Measurements from ENCODE around the gene PDZD2.
"Not testable (repeated sequence)": the region's sequence is repeated elsewhere in the genome, so short reads cannot be mapped to it uniquely, and the experiment has no call there.

PDZD2 gene

GRCh38 chr5:31691408-31691807 lies 52.5 kb downstream of the PDZD2 start:
- not testable (repeated sequence) for DNase-seq (ENCODE audit: low read depth, low spot score)

GRCh38 chr5:31692561-31693221 lies 53.8 kb downstream of the PDZD2 start:
- no peak for DNase-seq (ENCODE audit: low read depth, low spot score)

GRCh38 chr5:31698673-31699072 lies 59.7 kb downstream of the PDZD2 start:
- DNase-seq (ENCODE audit: low read depth, low spot score), result no peak

- no peak for DNase-seq (ENCODE audit: low read depth, low spot score)
These were observed 62.8 kb downstream of the PDZD2 start for GRCh38 chr5:31701642-31702299.

- no peak for DNase-seq (ENCODE audit: low read depth, low spot score)
These were observed 63.8 kb downstream of the PDZD2 start for GRCh38 chr5:31702712-31703111.

GRCh38 chr5:31703757-31704156 lies 64.8 kb downstream of the PDZD2 start:
- no peak for DNase-seq (ENCODE audit: low read depth, low spot score)

GRCh38 chr5:31706186-31706585 lies 67.3 kb downstream of the PDZD2 start:
- no peak for DNase-seq (ENCODE audit: low read depth, low spot score)

- DNase-seq (ENCODE audit: low read depth, low spot score), result no peak
These were observed 68.4 kb downstream of the PDZD2 start for GRCh38 chr5:31707329-31707728.

- DNase-seq (ENCODE audit: low read depth, low spot score), result no peak
These were observed 69.2 kb downstream of the PDZD2 start for GRCh38 chr5:31708089-31708488.

GRCh38 chr5:31711363-31711762 lies 72.4 kb downstream of the PDZD2 start:
- no peak for DNase-seq (ENCODE audit: low read depth, low spot score)

GRCh38 chr5:31711935-31712592 lies 73.1 kb downstream of the PDZD2 start:
- no peak for DNase-seq (ENCODE audit: low read depth, low spot score)

- DNase-seq (ENCODE audit: low read depth, low spot score), result no peak
These were observed 78.6 kb downstream of the PDZD2 start for GRCh38 chr5:31717561-31717960.

GRCh38 chr5:31720004-31720403 lies 81.1 kb downstream of the PDZD2 start:
- DNase-seq (ENCODE audit: low read depth, low spot score), result no peak

GRCh38 chr5:31720811-31721345 lies 81.9 kb downstream of the PDZD2 start:
- DNase-seq (ENCODE audit: low read depth, low spot score), result no peak

- no peak for DNase-seq (ENCODE audit: low read depth, low spot score)
These were observed 83.2 kb downstream of the PDZD2 start for GRCh38 chr5:31722111-31722510.

GRCh38 chr5:31725996-31726395 lies 87.1 kb downstream of the PDZD2 start:
- no peak for DNase-seq (ENCODE audit: low read depth, low spot score)

- DNase-seq (ENCODE audit: low read depth, low spot score), result no peak
These were observed 88.0 kb downstream of the PDZD2 start for GRCh38 chr5:31726952-31727351.

- no peak for DNase-seq (ENCODE audit: low read depth, low spot score)
These were observed 89.1 kb downstream of the PDZD2 start for GRCh38 chr5:31728039-31728438.

- DNase-seq (ENCODE audit: low read depth, low spot score), result not testable (repeated sequence)
These were observed 89.9 kb downstream of the PDZD2 start for GRCh38 chr5:31728806-31729205.

- DNase-seq (ENCODE audit: low read depth, low spot score), result no peak
These were observed 91.2 kb downstream of the PDZD2 start for GRCh38 chr5:31730139-31730538.

GRCh38 chr5:31731016-31731415 lies 92.1 kb downstream of the PDZD2 start:
- no peak for DNase-seq (ENCODE audit: low read depth, low spot score)

GRCh38 chr5:31731710-31732301 lies 92.9 kb downstream of the PDZD2 start:
- DNase-seq (ENCODE audit: low read depth, low spot score), result no peak
